Stomach (tissue), 4 donors: ENCODE results near the gene ABCC9.

Experiments used
- CTCF ChIP-seq, 7 experiments: fragments of 450-650 bp in 4 of 7; fragments of 200-600 bp in 3 of 7; sonication (generic) in 3 of 7; IDR thresholded peaks; one replicate each; pipeline ENCODE4 v1.5.1; 2016 to 2019; ENCODE audit warnings: antibody characterized with exemption in 7 of 7, control low read depth in 2 of 7, mild to moderate bottlenecking in 1 of 7
- POLR2A ChIP-seq, 4 donors: fragments of 450-650 bp; IDR thresholded peaks; one replicate each; pipeline ENCODE4 v1.6.1; 2016; ENCODE audit warnings: antibody characterized with exemption in 4 of 4, control low read depth in 2 of 4, mild to moderate bottlenecking in 1 of 4, moderate library complexity in 1 of 4
- POLR2AphosphoS5 ChIP-seq, 3 donors: sonication (generic); formaldehyde crosslinking; IDR thresholded peaks; one replicate each; pipeline ENCODE4 v1.6.1; 2016; ENCODE audit warnings: antibody characterized with exemption in 3 of 3

DNA sequence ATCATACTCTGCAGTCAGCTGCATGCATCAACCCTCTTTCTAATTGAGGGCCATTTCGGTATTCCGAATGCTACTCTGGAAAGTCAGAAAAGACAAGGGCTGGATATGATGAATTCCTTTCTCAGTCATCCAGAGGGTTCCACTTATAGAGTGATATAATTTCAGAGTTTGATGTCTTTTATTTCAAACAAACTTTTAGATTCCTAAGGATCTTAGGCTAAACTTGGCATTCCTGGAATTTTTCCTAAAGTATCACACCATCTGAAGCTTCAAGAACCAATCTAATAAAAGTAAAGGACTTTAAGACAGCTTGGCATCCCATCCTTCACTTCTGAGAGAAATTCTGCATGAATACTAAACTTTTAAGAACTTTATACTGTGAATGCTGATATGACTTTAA, 97.4 kb downstream of the ABCC9 start:
- TF ChIP-seq CTCF (IDR thresholded peaks at IDR 0.05) (no peak), POLR2AphosphoS5 (IDR thresholded peaks at IDR 0.05) (no peak), POLR2A (IDR thresholded peaks at IDR 0.05) (no peak)
